AG08396 (cell line): ENCODE results near the gene STXBP6.
"Not testable (repeated sequence)": the region's sequence is repeated elsewhere in the genome, so short reads cannot be mapped to it uniquely, and the experiment has no call there.

ENCODE experiments used
- DNase-seq: peaks from one replicate; pipeline ENCODE4 v3.0.0; 2012; ENCODE audit warnings: low spot score, mixed read lengths

The STXBP6 gene

GRCh38 chr14:24801024-24801423 is 248.9 kb downstream of the STXBP6 start:
- DNase-seq, result no peak

GRCh38 chr14:24798911-24799462 is 251.0 kb downstream of the STXBP6 start:
- no peak for DNase-seq

- no peak for DNase-seq
Observed at GRCh38 chr14:24795406-24795805, 254.5 kb downstream of the STXBP6 start.

GRCh38 chr14:24794644-24795305 is 255.2 kb downstream of the STXBP6 start:
- DNase-seq, result no peak

- DNase-seq, result no peak
Observed at GRCh38 chr14:24790196-24790595, 259.8 kb downstream of the STXBP6 start.

- DNase-seq, result no peak
Observed at GRCh38 chr14:24789378-24789884, 260.5 kb downstream of the STXBP6 start.

- no peak for DNase-seq
Observed at GRCh38 chr14:24785698-24786097, 264.2 kb downstream of the STXBP6 start.

- DNase-seq, result no peak
Observed at GRCh38 chr14:24784981-24785380, 265.0 kb downstream of the STXBP6 start.

GRCh38 chr14:24783791-24784190 is 266.2 kb downstream of the STXBP6 start:
- no peak for DNase-seq

GRCh38 chr14:24780281-24780680 is 269.7 kb downstream of the STXBP6 start:
- no peak for DNase-seq

- no peak for DNase-seq
Observed at GRCh38 chr14:24777678-24778077, 272.3 kb downstream of the STXBP6 start.

- DNase-seq, result no peak
Observed at GRCh38 chr14:24775950-24776349, 274.0 kb downstream of the STXBP6 start.

GRCh38 chr14:24774187-24774915 is 275.6 kb downstream of the STXBP6 start:
- no peak for DNase-seq

- DNase-seq, result not testable (repeated sequence)
Observed at GRCh38 chr14:24773564-24773963, 276.4 kb downstream of the STXBP6 start.

GRCh38 chr14:24766434-24766833 is 283.5 kb downstream of the STXBP6 start:
- DNase-seq, result no peak

GRCh38 chr14:24761141-24761540 is 288.8 kb downstream of the STXBP6 start:
- no peak for DNase-seq
